GM21367 (cell line): ENCODE measurements around the gene GLTP.

Experiments
- ATAC-seq: cut with Tn5 transposase; IDR thresholded peaks from one replicate; pipeline ENCODE4 v1.9.1; 2021; ENCODE audit not compliant: unreplicated experiment

The GLTP gene

GRCh38 chr12:109822951-109823411 is 57.4 kb downstream of the GLTP start:
- no peak for ATAC-seq

- ATAC-seq = no peak
These were observed 57.9 kb downstream of the GLTP start for GRCh38 chr12:109822416-109822815.

GRCh38 chr12:109821968-109822367 is 58.4 kb downstream of the GLTP start:
- no peak for ATAC-seq

- no peak for ATAC-seq
These were observed 59.4 kb downstream of the GLTP start for GRCh38 chr12:109820816-109821381.

- ATAC-seq = no peak
These were observed 61.3 kb downstream of the GLTP start for GRCh38 chr12:109818905-109819500.

GRCh38 chr12:109818253-109818652 is 62.1 kb downstream of the GLTP start:
- ATAC-seq = no peak

GRCh38 chr12:109817627-109818231 is 62.6 kb downstream of the GLTP start:
- no peak for ATAC-seq

GRCh38 chr12:109816870-109817269 is 63.5 kb downstream of the GLTP start:
- ATAC-seq = no peak

- ATAC-seq = no peak
These were observed 64.4 kb downstream of the GLTP start for GRCh38 chr12:109815757-109816617.

- ATAC-seq = no peak
These were observed 65.1 kb downstream of the GLTP start for GRCh38 chr12:109815225-109815624.

- ATAC-seq = no peak
These were observed 65.7 kb downstream of the GLTP start for GRCh38 chr12:109814600-109815150.

GRCh38 chr12:109813810-109814416 is 66.4 kb downstream of the GLTP start:
- no peak for ATAC-seq

GRCh38 chr12:109811624-109811995 is 68.7 kb downstream of the GLTP start:
- ATAC-seq = no peak

GRCh38 chr12:109810954-109811623 is 69.3 kb downstream of the GLTP start:
- ATAC-seq = no peak

- no peak for ATAC-seq
These were observed 71.3 kb downstream of the GLTP start for GRCh38 chr12:109808876-109809646.

- no peak for ATAC-seq
These were observed 72.2 kb downstream of the GLTP start for GRCh38 chr12:109807954-109808643.

GRCh38 chr12:109804820-109805761 is 75.2 kb downstream of the GLTP start:
- ATAC-seq = no peak

- ATAC-seq = no peak
These were observed 76.7 kb downstream of the GLTP start for GRCh38 chr12:109803678-109804077.
